Suprapubic skin (tissue), 4 donors: Measurements from ENCODE around the gene SAMD4A. TPM values are rescaled to one million over a fixed set of nuclear protein-coding genes. Genes with fewer than 3 reads are reported as not detected.

Source experiments
- DNase-seq, 2 donors: peaks; one replicate each; pipeline ENCODE4 v3.0.0-alpha.2; 2019; ENCODE audit warnings: low spot score in 2 of 2
- H3K27ac ChIP-seq: fragments of 200-600 bp; sonication (generic); one replicate; pipeline ENCODE4 v1.5.1; 2019
- H3K27me3 ChIP-seq: fragments of 200-600 bp; sonication (generic); one replicate; pipeline ENCODE4 v1.5.1; 2019
- H3K36me3 ChIP-seq: fragments of 200-600 bp; sonication (generic); one replicate; pipeline ENCODE4 v1.5.1; 2019
- H3K4me1 ChIP-seq: fragments of 200-600 bp; sonication (generic); one replicate; pipeline ENCODE4 v1.5.1; 2019
- H3K4me3 ChIP-seq: fragments of 200-600 bp; sonication (generic); one replicate; pipeline ENCODE4 v1.5.1; 2019; ENCODE audit warnings: mild to moderate bottlenecking
- H3K9me3 ChIP-seq: fragments of 200-600 bp; sonication (generic); one replicate; pipeline ENCODE4 v1.5.1; 2019
- EP300 ChIP-seq: sonication (generic); formaldehyde crosslinking; IDR thresholded peaks from one replicate; pipeline ENCODE4 v1.6.1; 2017; ENCODE audit warnings: antibody characterized with exemption
- POLR2A ChIP-seq, 2 donors: fragments of 450-650 bp; IDR thresholded peaks; one replicate each; pipeline ENCODE4 v1.6.1; 2017; ENCODE audit warnings: antibody characterized with exemption in 2 of 2, mild to moderate bottlenecking in 2 of 2, moderate library complexity in 2 of 2
- POLR2AphosphoS5 ChIP-seq, 3 donors: sonication (generic); formaldehyde crosslinking; IDR thresholded peaks; one replicate each; pipeline ENCODE4 v1.6.1; 2017; ENCODE audit warnings: antibody characterized with exemption in 3 of 3
- WGBS: methylation state at CpG from one replicate; pipeline ENCODE4 v1.1.5; 2018; 5-methylcytosine and 5-hydroxymethylcytosine counted together
- total RNA-seq, 4 donors: library from RNA; depleted of rRNA; stranded (reverse); fragments of >200 nt; gene quantifications; one replicate each; pipeline ENCODE4 v1.1.0, GENCODE V29; 2016
- TF ChIP-seq, protein P1 (sequence below), 2 donors: fragments of 200-600 bp in 1 of 2; fragments of 450-650 bp in 1 of 2; sonication (generic) in 1 of 2; IDR thresholded peaks; one replicate each; pipeline ENCODE4 v1.5.1; 2016 to 2019; ENCODE audit warnings: antibody characterized with exemption in 2 of 2, mild to moderate bottlenecking in 1 of 2, moderate library complexity in 1 of 2

The SAMD4A gene
- total RNA-seq, 4 donors from 2014 or later = 7.7 to 26.6 (median 9.7) TPM

DNA sequence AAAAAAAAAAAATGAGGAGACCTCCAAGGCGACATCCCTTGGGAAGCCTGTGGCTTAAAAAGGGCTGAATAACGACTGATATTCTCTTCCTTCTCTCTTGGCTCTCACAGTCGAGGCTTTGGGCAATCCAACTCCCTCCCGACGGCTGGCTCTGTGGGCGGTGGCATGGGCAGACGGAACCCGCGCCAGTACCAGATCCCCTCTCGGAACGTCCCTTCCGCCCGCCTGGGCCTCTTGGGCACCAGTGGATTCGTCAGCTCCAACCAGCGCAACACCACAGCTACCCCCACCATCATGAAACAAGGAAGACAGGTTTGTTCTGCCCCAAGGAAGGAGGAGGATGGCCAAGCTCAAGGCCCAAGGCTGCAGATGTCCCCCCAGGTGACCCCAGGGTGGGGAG is 207.9 kb downstream of the SAMD4A start:
- TF ChIP-seq, protein P1, sequence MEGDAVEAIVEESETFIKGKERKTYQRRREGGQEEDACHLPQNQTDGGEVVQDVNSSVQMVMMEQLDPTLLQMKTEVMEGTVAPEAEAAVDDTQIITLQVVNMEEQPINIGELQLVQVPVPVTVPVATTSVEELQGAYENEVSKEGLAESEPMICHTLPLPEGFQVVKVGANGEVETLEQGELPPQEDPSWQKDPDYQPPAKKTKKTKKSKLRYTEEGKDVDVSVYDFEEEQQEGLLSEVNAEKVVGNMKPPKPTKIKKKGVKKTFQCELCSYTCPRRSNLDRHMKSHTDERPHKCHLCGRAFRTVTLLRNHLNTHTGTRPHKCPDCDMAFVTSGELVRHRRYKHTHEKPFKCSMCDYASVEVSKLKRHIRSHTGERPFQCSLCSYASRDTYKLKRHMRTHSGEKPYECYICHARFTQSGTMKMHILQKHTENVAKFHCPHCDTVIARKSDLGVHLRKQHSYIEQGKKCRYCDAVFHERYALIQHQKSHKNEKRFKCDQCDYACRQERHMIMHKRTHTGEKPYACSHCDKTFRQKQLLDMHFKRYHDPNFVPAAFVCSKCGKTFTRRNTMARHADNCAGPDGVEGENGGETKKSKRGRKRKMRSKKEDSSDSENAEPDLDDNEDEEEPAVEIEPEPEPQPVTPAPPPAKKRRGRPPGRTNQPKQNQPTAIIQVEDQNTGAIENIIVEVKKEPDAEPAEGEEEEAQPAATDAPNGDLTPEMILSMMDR (IDR thresholded peaks at IDR 0.05) = no peak
- TF ChIP-seq POLR2A (IDR thresholded peaks at IDR 0.05) = no peak
- TF ChIP-seq POLR2AphosphoS5 (IDR thresholded peaks at IDR 0.05) = no peak
- no peak for TF ChIP-seq EP300
- Histone ChIP-seq H3K27ac (no peak overlapping the region), H3K36me3 (peaks cover 24% of the 10 kb centered on the region), H3K4me3 (no peak overlapping the region), H3K27me3 (no peaks in the 10 kb centered on the region), H3K4me1 (peaks cover 24% of the 10 kb centered on the region), H3K9me3 (no peaks in the 10 kb centered on the region)
- 89% methylated on average over 15 of the region's 15 CpGs for WGBS
- DNase-seq = no peak

DNA sequence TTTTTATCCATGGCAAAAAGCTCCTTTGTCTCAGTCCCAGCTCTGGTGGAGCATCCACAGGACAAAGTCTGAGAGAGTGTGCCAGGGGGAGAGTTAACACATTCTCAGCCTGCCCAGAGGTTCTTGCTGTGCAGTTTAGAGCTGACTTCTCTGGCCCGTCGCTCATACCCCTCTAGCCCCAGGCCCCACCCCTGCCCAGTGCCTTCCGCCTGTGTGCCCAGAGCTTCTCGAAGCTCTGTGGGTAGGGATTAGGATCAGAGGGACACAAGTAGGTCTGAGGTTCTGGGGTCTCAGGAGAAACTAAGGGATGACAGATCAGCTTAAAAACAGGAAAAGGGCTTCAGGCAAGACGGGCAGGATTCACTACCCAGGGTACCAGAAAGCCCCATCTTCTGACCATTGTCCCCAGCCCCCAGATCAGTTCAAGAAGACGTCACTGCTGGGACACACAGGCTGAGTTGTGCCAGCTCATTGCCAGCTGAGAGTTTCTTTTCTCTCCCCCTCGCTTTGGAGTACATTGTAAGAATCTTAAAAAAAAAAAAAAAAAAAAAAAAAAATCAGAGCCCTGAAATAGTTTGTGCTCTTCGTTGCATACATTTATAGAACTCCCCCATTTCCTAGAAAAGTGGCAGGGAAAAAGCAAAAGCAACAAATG is 208.7 kb downstream of the SAMD4A start:
- Histone ChIP-seq H3K27me3 (no peaks in the 10 kb centered on the region), H3K9me3 (no peaks in the 10 kb centered on the region), H3K36me3 (peaks cover 28% of the 10 kb centered on the region), H3K4me3 (no peak overlapping the region), H3K27ac (no peak overlapping the region), H3K4me1 (peaks cover 24% of the 10 kb centered on the region)
- TF ChIP-seq EP300 (no peak), POLR2AphosphoS5 (IDR thresholded peaks at IDR 0.05) (no peak), POLR2A (IDR thresholded peaks at IDR 0.05) (no peak)
- TF ChIP-seq, protein P1 (IDR thresholded peaks at IDR 0.05) = no peak
- WGBS = 75% methylated on average over 8 of the region's 8 CpGs
- DNase-seq = no peak

DNA sequence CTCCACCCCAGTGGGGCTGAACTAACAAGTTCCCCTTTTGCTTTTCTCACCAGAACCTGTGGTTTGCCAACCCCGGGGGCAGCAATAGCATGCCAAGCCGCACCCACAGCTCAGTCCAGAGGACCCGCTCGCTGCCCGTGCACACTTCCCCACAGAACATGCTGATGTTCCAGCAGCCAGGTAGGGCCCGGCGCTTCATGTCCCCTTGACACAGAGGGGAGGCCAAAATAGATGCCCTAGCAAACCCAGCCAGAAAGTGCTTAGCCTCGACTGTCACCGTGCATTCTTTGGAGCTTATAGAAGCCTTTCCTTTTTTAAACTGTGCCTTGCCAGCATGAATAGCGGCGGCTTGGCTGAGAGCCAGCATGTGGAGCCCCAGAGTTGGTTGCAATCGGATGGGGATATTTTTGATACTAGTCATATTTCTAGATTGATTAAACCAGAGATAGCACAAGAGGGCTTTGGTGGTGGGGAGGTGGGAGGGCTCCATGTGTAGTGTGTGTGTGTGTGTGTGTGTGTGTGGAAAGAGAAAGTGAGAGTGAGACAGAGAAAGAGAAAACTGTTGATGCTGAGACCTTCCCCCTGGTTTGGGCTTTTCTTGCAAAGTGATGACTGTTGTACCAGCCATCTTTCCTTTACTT is 209.6 kb downstream of the SAMD4A start:
- no peak for DNase-seq
- 22% methylated on average over 11 of the region's 12 CpGs for WGBS
- no peak overlapping the region for H3K4me3 ChIP-seq

DNA sequence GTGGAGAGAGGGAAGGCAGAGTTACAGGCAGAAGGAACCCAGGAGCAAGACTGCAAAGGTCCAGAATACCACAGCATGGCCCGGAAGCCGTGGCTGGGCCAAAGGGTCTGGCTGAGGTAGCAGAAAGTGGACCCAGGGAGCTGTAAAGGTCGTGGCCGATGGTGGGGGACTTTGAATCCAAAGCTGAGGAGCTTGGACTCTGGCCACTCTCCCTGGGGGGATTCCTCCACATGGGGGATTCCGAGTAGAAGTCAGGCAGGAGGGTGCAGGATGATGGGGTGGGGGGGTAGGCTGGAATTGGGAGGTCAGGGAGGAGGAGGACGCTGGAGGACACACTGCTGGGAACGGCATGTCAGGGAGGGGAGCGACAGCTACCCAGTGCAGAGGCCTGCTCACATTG is 210.5 kb downstream of the SAMD4A start:
- peaks cover 24% of the 10 kb centered on the region for H3K4me1 ChIP-seq
- H3K4me3 ChIP-seq = no peak overlapping the region
- H3K36me3 ChIP-seq = peaks cover 33% of the 10 kb centered on the region
- WGBS = 75% methylated on average over 8 of the region's 8 CpGs
- H3K9me3 ChIP-seq = no peaks in the 10 kb centered on the region
- TF ChIP-seq EP300 = no peak
- no peak for TF ChIP-seq POLR2AphosphoS5 (IDR thresholded peaks at IDR 0.05)
- no peak for TF ChIP-seq POLR2A (IDR thresholded peaks at IDR 0.05)
- TF ChIP-seq, protein P1 (IDR thresholded peaks at IDR 0.05) = no peak
- no peak overlapping the region for H3K27ac ChIP-seq
- no peaks in the 10 kb centered on the region for H3K27me3 ChIP-seq
- no peak for DNase-seq

More for the DNA sequence above, 209.6 kb downstream of the SAMD4A start:
- TF ChIP-seq EP300 = no peak
- no peak for TF ChIP-seq POLR2AphosphoS5 (IDR thresholded peaks at IDR 0.05)
- Histone ChIP-seq H3K36me3 (peaks cover 30% of the 10 kb centered on the region), H3K27ac (no peak overlapping the region), H3K9me3 (no peaks in the 10 kb centered on the region), H3K4me1 (peaks cover 24% of the 10 kb centered on the region), H3K27me3 (no peaks in the 10 kb centered on the region)

DNA sequence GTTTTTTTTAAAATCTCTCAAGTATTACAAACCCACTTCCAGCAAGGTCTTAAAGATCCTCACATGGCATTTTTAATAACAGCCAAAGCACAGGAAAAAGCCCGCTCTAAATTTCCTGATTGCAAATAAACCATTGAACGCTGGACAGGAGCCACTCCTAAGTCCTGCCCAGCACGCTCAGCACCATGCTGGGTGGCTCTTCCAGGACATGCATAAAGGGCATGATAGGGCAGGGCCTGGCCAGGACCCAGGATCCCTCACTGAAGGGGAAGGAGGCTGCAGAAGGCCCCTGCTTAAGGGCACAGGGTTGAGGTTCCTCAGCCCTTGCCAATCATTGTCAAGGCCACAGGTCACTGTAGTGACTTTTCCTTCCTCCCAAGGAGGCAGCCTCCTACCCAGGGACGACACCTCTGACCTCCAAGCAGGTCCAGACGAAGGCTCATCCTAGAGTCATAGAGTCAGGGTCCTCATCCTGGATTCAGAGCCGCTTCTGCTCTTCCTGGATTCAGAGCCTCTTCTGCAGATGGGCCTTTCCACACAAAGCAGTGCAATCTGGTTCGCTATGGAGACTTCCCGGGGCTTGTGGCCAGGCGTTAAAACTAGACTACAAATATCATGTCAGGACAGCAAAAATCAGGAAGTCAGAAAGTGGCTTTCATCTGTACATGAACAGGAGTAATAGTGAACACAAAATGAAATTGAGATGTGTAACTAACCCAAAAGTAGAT is 211.9 kb downstream of the SAMD4A start:
- Histone ChIP-seq H3K27me3 (no peaks in the 10 kb centered on the region), H3K4me3 (no peak overlapping the region), H3K4me1 (peaks cover 10% of the 10 kb centered on the region), H3K9me3 (no peaks in the 10 kb centered on the region), H3K36me3 (peaks cover 33% of the 10 kb centered on the region), H3K27ac (no peak overlapping the region)
- no peak for DNase-seq
- 90% methylated on average over 9 of the region's 9 CpGs for WGBS
- TF ChIP-seq POLR2A (IDR thresholded peaks at IDR 0.05) (no peak), POLR2AphosphoS5 (IDR thresholded peaks at IDR 0.05) (no peak), EP300 (no peak)
- TF ChIP-seq, protein P1 (IDR thresholded peaks at IDR 0.05) = no peak
